DND-41 (cell line): ENCODE results near the gene POLR2F.
"Not testable (repeated sequence)": the region's sequence is repeated elsewhere in the genome, so short reads cannot be mapped to it uniquely, and the experiment has no call there.

Experiments
- ATAC-seq: fragments of 200-7000 bp; cut with Tn5 transposase; 3 replicates; pipeline ENCODE4 v1.9.1; 2021; ENCODE audit warnings: low read depth; ENCODE audit not compliant: insufficient read depth
- DNase-seq: peaks from one replicate; pipeline ENCODE4 v3.0.0-alpha.2; 2020
- H2AFZ ChIP-seq: 2 replicates; pipeline ENCODE4 v1.6.0; 2012; ENCODE audit warnings: low read depth, low read length
- H3K27ac ChIP-seq: 2 replicates; pipeline ENCODE4 v1.5.1; 2012; ENCODE audit warnings: low read length, inconsistent platforms
- H3K27me3 ChIP-seq: fragments of 200-600 bp; sonication (generic); 2 replicates; pipeline ENCODE4 v1.6.0; 2012; ENCODE audit warnings: low read length, mild to moderate bottlenecking, inconsistent platforms; ENCODE audit not compliant: insufficient read depth, poor library complexity
- H3K36me3 ChIP-seq: 2 replicates; pipeline ENCODE4 v1.5.1; 2012; ENCODE audit warnings: low read length, inconsistent platforms; ENCODE audit not compliant: insufficient read depth
- H3K4me1 ChIP-seq: 2 replicates; pipeline ENCODE4 v1.5.1; 2012; ENCODE audit warnings: mild to moderate bottlenecking, low read length; ENCODE audit not compliant: insufficient read depth
- H3K4me2 ChIP-seq: 2 replicates; pipeline ENCODE4 v1.6.0; 2012; ENCODE audit warnings: mild to moderate bottlenecking, moderate library complexity, low read length, inconsistent platforms; ENCODE audit not compliant: insufficient read depth
- H3K4me3 ChIP-seq, 2 experiments: fragments of 200-600 bp in 1 of 2; shearing (Covaris generic) in 1 of 2; 2 replicates each; pipeline ENCODE4 v1.5.1; 2012 to 2016; ENCODE audit warnings: inconsistent platforms in 2 of 2, low read length in 2 of 2, mild to moderate bottlenecking in 2 of 2, low read depth in 1 of 2, moderate library complexity in 1 of 2
- H3K79me2 ChIP-seq: 2 replicates; pipeline ENCODE4 v1.6.0; 2012; ENCODE audit warnings: low read length, inconsistent platforms; ENCODE audit not compliant: insufficient read depth
- H3K9ac ChIP-seq: 2 replicates; pipeline ENCODE4 v1.6.0; 2012; ENCODE audit warnings: low read depth, mild to moderate bottlenecking, inconsistent platforms, low read length, moderate library complexity
- H3K9me3 ChIP-seq: 2 replicates; pipeline ENCODE4 v1.5.1; 2012; ENCODE audit warnings: low read length, moderate library complexity, mild to moderate bottlenecking, inconsistent platforms; ENCODE audit not compliant: insufficient read depth, severe bottlenecking
- H4K20me1 ChIP-seq: 2 replicates; pipeline ENCODE4 v1.6.0; 2012; ENCODE audit warnings: low read length; ENCODE audit not compliant: insufficient read depth
- EZH2 ChIP-seq: IDR thresholded peaks from 3 replicates; pipeline ENCODE4 v1.6.1; 2012; ENCODE audit warnings: borderline replicate concordance, low read depth, mild to moderate bottlenecking, moderate library complexity, low read length, inconsistent platforms; ENCODE audit not compliant: severe bottlenecking
- TF ChIP-seq, protein P1 (sequence below): IDR thresholded peaks from 2 replicates; pipeline ENCODE4 v1.5.1; 2012; ENCODE audit warnings: borderline replicate concordance, low read length, moderate library complexity, mild to moderate bottlenecking; ENCODE audit not compliant: poor library complexity, severe bottlenecking; ENCODE audit errors: extremely low read depth

The POLR2F gene

DNA sequence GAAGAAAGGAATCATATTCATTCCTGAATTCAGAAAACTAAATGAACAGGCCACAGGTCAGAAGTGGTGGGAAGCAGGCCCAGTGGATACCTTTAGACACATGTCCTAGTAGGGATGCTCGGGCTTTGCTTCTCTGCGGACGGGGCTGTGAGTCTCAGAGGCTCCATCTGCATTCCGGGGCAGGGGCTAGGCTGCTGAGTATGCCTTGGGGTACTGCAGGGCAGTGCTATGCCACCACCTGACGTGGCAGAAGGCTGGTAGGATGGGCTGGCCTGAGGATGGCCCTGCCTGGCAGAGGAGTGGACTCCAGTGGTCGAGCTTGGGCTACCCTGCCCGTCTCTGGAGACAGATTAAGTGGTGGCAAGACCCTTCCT is 9.7 kb upstream of the POLR2F start:
- Histone ChIP-seq H3K27ac (no peak overlapping the region), H3K9me3 (no peaks in the 10 kb centered on the region), H3K79me2 (no peaks in the 10 kb centered on the region), H3K4me3 (no peak overlapping the region), H3K27me3 (no peaks in the 10 kb centered on the region), H4K20me1 (no peaks in the 10 kb centered on the region), H2AFZ (no peak overlapping the region), H3K4me1 (no peaks in the 10 kb centered on the region), H3K4me2 (no peak overlapping the region), H3K9ac (no peak overlapping the region), H3K36me3 (peaks cover 4% of the 10 kb centered on the region)
- no peak for ATAC-seq
- TF ChIP-seq, protein P1, sequence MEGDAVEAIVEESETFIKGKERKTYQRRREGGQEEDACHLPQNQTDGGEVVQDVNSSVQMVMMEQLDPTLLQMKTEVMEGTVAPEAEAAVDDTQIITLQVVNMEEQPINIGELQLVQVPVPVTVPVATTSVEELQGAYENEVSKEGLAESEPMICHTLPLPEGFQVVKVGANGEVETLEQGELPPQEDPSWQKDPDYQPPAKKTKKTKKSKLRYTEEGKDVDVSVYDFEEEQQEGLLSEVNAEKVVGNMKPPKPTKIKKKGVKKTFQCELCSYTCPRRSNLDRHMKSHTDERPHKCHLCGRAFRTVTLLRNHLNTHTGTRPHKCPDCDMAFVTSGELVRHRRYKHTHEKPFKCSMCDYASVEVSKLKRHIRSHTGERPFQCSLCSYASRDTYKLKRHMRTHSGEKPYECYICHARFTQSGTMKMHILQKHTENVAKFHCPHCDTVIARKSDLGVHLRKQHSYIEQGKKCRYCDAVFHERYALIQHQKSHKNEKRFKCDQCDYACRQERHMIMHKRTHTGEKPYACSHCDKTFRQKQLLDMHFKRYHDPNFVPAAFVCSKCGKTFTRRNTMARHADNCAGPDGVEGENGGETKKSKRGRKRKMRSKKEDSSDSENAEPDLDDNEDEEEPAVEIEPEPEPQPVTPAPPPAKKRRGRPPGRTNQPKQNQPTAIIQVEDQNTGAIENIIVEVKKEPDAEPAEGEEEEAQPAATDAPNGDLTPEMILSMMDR = no peak
- no peak for TF ChIP-seq EZH2
- DNase-seq = no peak

DNA sequence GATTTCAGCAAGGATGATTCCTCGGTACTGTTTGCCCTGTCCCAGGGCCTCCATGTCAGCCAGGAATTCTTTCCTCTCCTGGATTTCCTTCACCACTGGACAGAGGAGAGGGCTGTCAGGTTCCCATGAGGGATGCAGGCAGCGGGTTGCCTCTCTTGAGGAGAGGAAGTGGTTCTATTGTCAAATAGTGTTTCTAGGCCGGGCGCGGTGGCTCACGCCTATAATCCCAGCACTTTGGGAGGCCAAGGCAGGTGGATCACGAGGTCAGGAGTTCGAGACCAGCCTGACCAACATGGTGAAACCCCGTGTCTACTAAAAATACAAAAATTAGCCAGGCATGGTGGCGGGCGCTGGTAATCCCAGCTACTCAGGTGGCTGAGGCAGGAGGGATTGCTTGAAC is 9.1 kb upstream of the POLR2F start:
- not testable (repeated sequence) for H3K4me2 ChIP-seq, H4K20me1 ChIP-seq, H3K4me1 ChIP-seq, H3K27me3 ChIP-seq, H3K79me2 ChIP-seq, H3K9ac ChIP-seq, ATAC-seq, H3K4me3 ChIP-seq, H3K27ac ChIP-seq, H3K9me3 ChIP-seq, H3K36me3 ChIP-seq, H2AFZ ChIP-seq, DNase-seq

DNA sequence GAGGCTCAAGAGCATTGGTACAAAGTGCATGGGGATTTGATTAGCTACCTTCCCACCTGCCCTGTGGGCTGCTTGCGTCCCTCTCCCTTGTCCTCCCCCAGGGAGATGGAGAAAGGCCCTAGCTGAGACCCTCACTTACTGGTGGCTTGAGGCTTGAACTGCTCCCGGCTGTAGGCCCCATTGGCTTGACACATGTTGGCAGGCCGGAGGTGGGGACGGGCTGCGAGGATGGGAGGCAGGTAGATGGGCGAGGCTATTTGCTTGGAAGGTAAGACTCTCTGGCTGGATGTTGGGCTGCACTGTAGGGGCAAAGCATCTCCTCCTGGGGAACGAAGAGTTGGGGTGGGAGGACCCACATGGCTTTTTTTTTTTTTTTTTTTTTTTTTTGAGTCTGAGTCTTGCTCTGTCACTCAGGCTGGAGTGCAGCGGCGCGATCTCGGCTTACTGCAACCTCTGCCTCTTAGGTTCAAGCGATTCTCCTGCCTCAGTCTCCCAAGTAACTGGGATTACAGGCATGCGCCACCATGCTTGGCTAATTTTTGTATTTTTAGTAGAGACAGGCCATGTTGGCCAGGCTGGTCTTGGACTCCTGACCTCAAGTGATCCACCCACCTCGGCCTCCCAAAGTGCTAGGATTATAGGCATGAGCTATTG is 6.2 kb upstream of the POLR2F start:
- not testable (repeated sequence) for H3K9me3 ChIP-seq, H3K4me2 ChIP-seq, H3K4me3 ChIP-seq, H3K4me1 ChIP-seq, H3K27me3 ChIP-seq, H4K20me1 ChIP-seq, H3K9ac ChIP-seq, H3K79me2 ChIP-seq, H3K36me3 ChIP-seq, DNase-seq, ATAC-seq, H3K27ac ChIP-seq, H2AFZ ChIP-seq

DNA sequence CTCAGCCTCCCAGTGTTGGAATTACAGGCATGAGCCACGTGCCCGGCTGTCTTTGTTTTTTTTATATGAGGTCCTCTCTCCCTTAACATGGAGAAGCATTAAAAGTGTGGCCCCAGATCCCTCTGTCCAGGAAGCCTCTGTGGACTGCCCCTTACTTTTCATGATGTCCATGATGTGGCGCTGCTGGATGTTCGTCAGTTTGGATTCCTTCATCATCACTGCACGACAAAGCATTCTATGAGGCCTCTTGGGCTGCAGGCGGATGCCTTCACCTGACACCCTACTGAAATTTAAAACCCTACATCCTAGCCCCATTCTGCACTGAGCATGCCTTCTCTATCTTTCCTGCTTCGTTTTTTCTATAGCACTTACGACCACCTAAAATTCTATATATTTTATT is 2.2 kb upstream of the POLR2F start:
- TF ChIP-seq, protein P1 = no peak
- TF ChIP-seq EZH2 = no peak
- Histone ChIP-seq H3K36me3 (no peaks in the 10 kb centered on the region), H3K4me3 (no peak overlapping the region), H3K27me3 (no peaks in the 10 kb centered on the region), H3K9me3 (no peaks in the 10 kb centered on the region), H3K4me1 (peaks cover 21% of the 10 kb centered on the region), H3K27ac (no peak overlapping the region), H4K20me1 (no peaks in the 10 kb centered on the region), H2AFZ (no peak overlapping the region), H3K79me2 (peaks cover 20% of the 10 kb centered on the region), H3K9ac (no peak overlapping the region), H3K4me2 (no peak overlapping the region)
- ATAC-seq (no peak), DNase-seq (no peak)

DNA sequence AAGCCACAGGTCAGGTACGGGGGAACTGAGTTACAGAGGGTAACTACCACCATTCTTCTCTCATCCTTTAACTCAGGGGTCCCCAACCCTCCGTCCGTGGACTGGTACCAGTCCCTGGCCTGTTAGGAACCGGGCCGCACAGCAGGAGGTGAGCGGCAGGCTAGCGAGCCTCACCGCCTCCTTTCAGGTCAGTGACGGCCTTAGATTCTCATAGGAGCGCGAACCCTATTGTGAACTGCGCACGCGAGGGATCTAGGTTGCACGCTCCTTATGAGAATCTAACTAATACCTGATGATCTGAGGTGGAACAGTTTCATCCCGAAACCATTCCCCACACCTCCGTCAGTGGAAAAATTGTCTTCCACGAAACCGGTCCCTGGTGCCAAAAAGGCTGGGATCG is 870 bp upstream of the POLR2F start:
- peaks cover 20% of the 10 kb centered on the region for H3K79me2 ChIP-seq
- DNase-seq, H3K27me3 ChIP-seq, H3K9me3 ChIP-seq, H4K20me1 ChIP-seq, ATAC-seq, H3K27ac ChIP-seq: not testable (repeated sequence)
- peaks cover 12% of the 10 kb centered on the region for H3K36me3 ChIP-seq
- H3K9ac ChIP-seq = peak overlapping the region; percentile 74
- H2AFZ ChIP-seq = peak overlapping the region; percentile 84
- peak overlapping the region; percentile 97 for H3K4me2 ChIP-seq
- peaks cover 21% of the 10 kb centered on the region for H3K4me1 ChIP-seq
- H3K4me3 ChIP-seq = peak overlapping the region in 1 of 2 experiments; percentile 67; a peak in 2 of 4 replicates
